H9 (cell line): Measurements from ENCODE around the gene DUSP16. TPM values are rescaled to one million over a fixed set of nuclear protein-coding genes. Genes with fewer than 3 reads are reported as not detected.

Experiments
- DNase-seq: peaks from one replicate; pipeline ENCODE4 v3.0.0-alpha.2; 2017
- H2AFZ ChIP-seq: one replicate; pipeline ENCODE4 v1.6.1; 2013; ENCODE audit warnings: mild to moderate bottlenecking, low read length, control low read depth, moderate library complexity
- H2AK5ac ChIP-seq: 2 replicates; pipeline ENCODE4 v1.6.1; 2013; ENCODE audit warnings: low read length, control low read depth, mixed read lengths; ENCODE audit not compliant: insufficient read length
- H2BK120ac ChIP-seq: one replicate; pipeline ENCODE4 v1.6.1; 2013; ENCODE audit warnings: low read depth, mild to moderate bottlenecking, low read length, control low read depth, inconsistent platforms; ENCODE audit not compliant: poor library complexity, severe bottlenecking
- H2BK12ac ChIP-seq: 2 replicates; pipeline ENCODE4 v1.6.1; 2013; ENCODE audit warnings: low read length, control low read depth, mixed read lengths, low read depth; ENCODE audit not compliant: insufficient read length
- H2BK15ac ChIP-seq: 2 replicates; pipeline ENCODE4 v1.6.1; 2013; ENCODE audit warnings: low read depth, low read length, control low read depth
- H2BK20ac ChIP-seq: one replicate; pipeline ENCODE4 v1.6.1; 2013; ENCODE audit warnings: low read depth, mild to moderate bottlenecking, low read length, control low read depth, inconsistent platforms; ENCODE audit not compliant: poor library complexity, severe bottlenecking
- H2BK5ac ChIP-seq: 2 replicates; pipeline ENCODE4 v1.6.1; 2013; ENCODE audit warnings: low read length, control low read depth, mixed read lengths; ENCODE audit not compliant: insufficient read length
- H3K14ac ChIP-seq: 2 replicates; pipeline ENCODE4 v1.6.1; 2013; ENCODE audit warnings: low read length, control low read depth; ENCODE audit not compliant: insufficient read depth
- H3K18ac ChIP-seq: 2 replicates; pipeline ENCODE4 v1.6.1; 2013; ENCODE audit warnings: low read depth, mild to moderate bottlenecking, mixed read lengths, low read length, control low read depth; ENCODE audit not compliant: insufficient read length
- H3K23ac ChIP-seq: 2 replicates; pipeline ENCODE4 v1.6.1; 2013; ENCODE audit warnings: low read length, control low read depth, mixed read lengths, low read depth; ENCODE audit not compliant: insufficient read length
- H3K23me2 ChIP-seq: 2 replicates; pipeline ENCODE4 v1.6.1; 2013; ENCODE audit warnings: low read depth, mild to moderate bottlenecking, mixed read lengths, low read length, control low read depth; ENCODE audit not compliant: insufficient read length, poor library complexity, severe bottlenecking
- H3K27ac ChIP-seq: 2 replicates; pipeline ENCODE4 v1.5.1; 2013; ENCODE audit warnings: low read length, control low read depth, mixed read lengths, low read depth; ENCODE audit not compliant: insufficient read length
- H3K27me3 ChIP-seq: 2 replicates; pipeline ENCODE4 v1.6.1; 2013; ENCODE audit warnings: low read length, control low read depth, inconsistent platforms; ENCODE audit not compliant: insufficient read depth
- H3K4ac ChIP-seq: 2 replicates; pipeline ENCODE4 v1.6.1; 2013; ENCODE audit warnings: low read depth, mild to moderate bottlenecking, control low read depth, inconsistent platforms, low read length, moderate library complexity
- H3K4me1 ChIP-seq: 2 replicates; pipeline ENCODE4 v1.6.1; 2013; ENCODE audit warnings: low read length, control low read depth, inconsistent platforms; ENCODE audit not compliant: insufficient read depth
- H3K4me2 ChIP-seq: 2 replicates; pipeline ENCODE4 v1.6.1; 2013; ENCODE audit warnings: low read length, control low read depth, mixed read lengths; ENCODE audit not compliant: insufficient read length, insufficient read depth
- H3K56ac ChIP-seq: 2 replicates; pipeline ENCODE4 v1.6.1; 2013; ENCODE audit warnings: low read depth, mild to moderate bottlenecking, mixed read lengths, low read length, control low read depth; ENCODE audit not compliant: insufficient read length
- H3K79me1 ChIP-seq: 2 replicates; pipeline ENCODE4 v1.6.1; 2013; ENCODE audit warnings: low read depth, mild to moderate bottlenecking, moderate library complexity, low read length, control low read depth, inconsistent platforms; ENCODE audit not compliant: insufficient read depth, poor library complexity, severe bottlenecking
- H3K79me2 ChIP-seq: 2 replicates; pipeline ENCODE4 v1.6.1; 2013; ENCODE audit warnings: low read length, control low read depth, inconsistent platforms; ENCODE audit not compliant: insufficient read depth
- H3K9ac ChIP-seq: 2 replicates; pipeline ENCODE4 v1.6.1; 2013; ENCODE audit warnings: low read length, control low read depth, mixed read lengths; ENCODE audit not compliant: insufficient read length; ENCODE audit errors: extremely low read depth
- H3K9me3 ChIP-seq: one replicate; pipeline ENCODE4 v1.6.1; 2013; ENCODE audit warnings: low read depth, low read length, inconsistent platforms; ENCODE audit not compliant: control insufficient read depth
- H3T11ph ChIP-seq: one replicate; pipeline ENCODE4 v1.6.1; 2013; ENCODE audit warnings: mild to moderate bottlenecking, low read length, control low read depth, inconsistent platforms
- H4K20me1 ChIP-seq: one replicate; pipeline ENCODE4 v1.6.1; 2013; ENCODE audit not compliant: control insufficient read depth, insufficient read length, insufficient read depth
- H4K5ac ChIP-seq: 2 replicates; pipeline ENCODE4 v1.6.1; 2013; ENCODE audit warnings: low read depth, mild to moderate bottlenecking, mixed read lengths, low read length, control low read depth; ENCODE audit not compliant: insufficient read length
- H4K8ac ChIP-seq: replicated peaks from 2 replicates; pipeline ENCODE4 v1.6.1; 2013; ENCODE audit warnings: low read length, control low read depth, mixed read lengths, low read depth; ENCODE audit not compliant: insufficient read length
- H4K91ac ChIP-seq: 2 replicates; pipeline ENCODE4 v1.6.1; 2013; ENCODE audit warnings: low read depth, mild to moderate bottlenecking, moderate library complexity, mixed read lengths, low read length, control low read depth; ENCODE audit not compliant: insufficient read length
- H3K27ac Mint-ChIP-seq, 3 experiments: 2 replicates in 2 of 3; 3 replicates in 1 of 3; pipeline ENCODE4 v1.8.0; 2020 to 2021; ENCODE audit warnings: mixed read lengths in 3 of 3, mild to moderate bottlenecking in 1 of 3, moderate library complexity in 1 of 3
- H3K27me3 Mint-ChIP-seq: 2 replicates; pipeline ENCODE4 v1.8.0; 2021; ENCODE audit warnings: low read depth, mild to moderate bottlenecking, moderate library complexity, mixed read lengths
- H3K36me3 Mint-ChIP-seq, 3 experiments: 2 replicates in 2 of 3; 3 replicates in 1 of 3; pipeline ENCODE4 v1.8.0; 2020 to 2021; ENCODE audit warnings: low read depth in 3 of 3, mixed read lengths in 3 of 3; ENCODE audit not compliant: insufficient read depth in 1 of 3
- H3K4me1 Mint-ChIP-seq, 2 experiments: 2 replicates each; pipeline ENCODE4 v1.8.0; 2020; ENCODE audit warnings: mixed read lengths in 2 of 2
- H3K4me3 Mint-ChIP-seq, 2 experiments: 2 replicates in 1 of 2; 3 replicates in 1 of 2; pipeline ENCODE4 v1.8.0; 2020 to 2021; ENCODE audit warnings: mild to moderate bottlenecking in 2 of 2, mixed read lengths in 2 of 2, moderate library complexity in 1 of 2
- H3K9me3 Mint-ChIP-seq, 2 experiments: 2 replicates in 1 of 2; 3 replicates in 1 of 2; pipeline ENCODE4 v1.8.0; 2020; ENCODE audit warnings: mild to moderate bottlenecking in 2 of 2, mixed read lengths in 2 of 2, moderate library complexity in 1 of 2
- CTCF ChIP-seq: fragments of 200-600 bp; sonication (generic); conservative IDR thresholded peaks from 3 replicates; pipeline ENCODE4 v1.8.0; 2021; ENCODE audit warnings: antibody characterized with exemption, mild to moderate bottlenecking
- WGBS: extraction: QIAGEN DNeasy Blood & Tissue Kit; methylation state at CpG from one replicate; pipeline ENCODE4 v1.1.7; 2013; ENCODE audit warnings: missing lambda C conversion rate, low lambda C conversion rate, mixed read lengths; ENCODE audit not compliant: insufficient read length; ENCODE audit errors: extremely low coverage; 5-methylcytosine and 5-hydroxymethylcytosine counted together
- total RNA-seq: library from RNA; stranded (reverse); gene quantifications from 2 replicates; pipeline ENCODE4 v1.2.1, GENCODE V29; 2021

The DUSP16 gene
- total RNA-seq, 1 experiment from 2014 or later, result 64.0 TPM

GRCh38 chr12:12480074-12480473, 82.6 kb downstream of the DUSP16 start:
- WGBS, result no CpG with 5 or more reads among the region's 5 CpGs

More at GRCh38 chr12:12480074-12480473, 82.6 kb downstream of the DUSP16 start:
- H4K8ac ChIP-seq, result no peak overlapping the region
- H4K91ac ChIP-seq, result no peak overlapping the region
- Mint-ChIP-seq H3K27ac (peak overlapping the region in 2 of 3 experiments; percentile 40 to 84; a peak in 2 of 7 replicates), H3K4me3 (no peak overlapping the region), H3K4me1 (peaks cover 8 to 21% of the 10 kb centered on the region in 2 experiments), H3K27me3 (no peaks in the 10 kb centered on the region), H3K36me3 (peaks cover 31 to 68% (median 59%) of the 10 kb centered on the region in 3 experiments; a peak in 6 of 7 replicates), H3K9me3 (no peaks in the 10 kb centered on the region)
- no peaks in the 10 kb centered on the region for H3K9me3 ChIP-seq
- H3K27me3 ChIP-seq, result no peaks in the 10 kb centered on the region
- no peaks in the 10 kb centered on the region for H3K23me2 ChIP-seq
- no peak overlapping the region for H3K4me2 ChIP-seq
- no peak overlapping the region for H3K9ac ChIP-seq
- no peaks in the 10 kb centered on the region for H4K20me1 ChIP-seq
- H3K79me2 ChIP-seq, result no peaks in the 10 kb centered on the region
- H3T11ph ChIP-seq, result no peak overlapping the region
- H2BK5ac ChIP-seq, result no peak overlapping the region
- H2AK5ac ChIP-seq, result no peak overlapping the region
- H2BK15ac ChIP-seq, result no peak overlapping the region
- no peak overlapping the region for H4K5ac ChIP-seq
- no peak overlapping the region for H2BK120ac ChIP-seq
- H3K27ac ChIP-seq, result no peak overlapping the region
- H3K14ac ChIP-seq, result no peak overlapping the region
- no peak overlapping the region for H3K4ac ChIP-seq
- H3K79me1 ChIP-seq, result no peaks in the 10 kb centered on the region
- no peak overlapping the region for H3K18ac ChIP-seq
- no peak overlapping the region for H3K23ac ChIP-seq
- H2BK20ac ChIP-seq, result no peak overlapping the region
- no peak for DNase-seq
- no peaks in the 10 kb centered on the region for H3K4me1 ChIP-seq
- TF ChIP-seq CTCF, result no peak
- no peak overlapping the region for H2BK12ac ChIP-seq
- H2AFZ ChIP-seq, result no peak overlapping the region
- H3K56ac ChIP-seq, result no peak overlapping the region
